WERI-Rb-1 (cell line): ENCODE data around the gene CBFB.

Experiments used
- DNase-seq: peaks from one replicate; pipeline ENCODE4 v3.0.0-alpha.2; 2020
- H3K27ac ChIP-seq: fragments of 250-450 bp; sonication (Bioruptor Pico); 2 replicates; pipeline ENCODE4 v1.5.1; 2020; ENCODE audit warnings: mild to moderate bottlenecking, moderate library complexity
- H3K27me3 ChIP-seq: fragments of 250-450 bp; sonication (Bioruptor Pico); 2 replicates; pipeline ENCODE4 v1.5.1; 2021; ENCODE audit warnings: mild to moderate bottlenecking, low read depth, moderate library complexity; ENCODE audit not compliant: insufficient read depth, severe bottlenecking
- H3K36me3 ChIP-seq: fragments of 250-450 bp; sonication (Bioruptor Pico); 2 replicates; pipeline ENCODE4 v1.5.1; 2020; ENCODE audit warnings: mild to moderate bottlenecking, moderate library complexity
- H3K4me3 ChIP-seq: 2 replicates; pipeline ENCODE4 v1.5.1; 2011; ENCODE audit warnings: low read depth, mild to moderate bottlenecking, control low read depth, low read length
- H3K9me3 ChIP-seq: fragments of 250-450 bp; sonication (Bioruptor Pico); 2 replicates; pipeline ENCODE4 v1.5.1; 2021; ENCODE audit warnings: mild to moderate bottlenecking, moderate library complexity; ENCODE audit not compliant: severe bottlenecking
- TF ChIP-seq, protein P1 (sequence below): IDR thresholded peaks from 2 replicates; pipeline ENCODE4 v1.5.1; 2011; ENCODE audit warnings: low read depth, mild to moderate bottlenecking, control low read depth, inconsistent platforms, low read length

CBFB gene

GRCh38 chr16:67091906-67092566, 63.1 kb downstream of the CBFB start:
- no peak for DNase-seq
- H3K27ac ChIP-seq = no peak overlapping the region

GRCh38 chr16:67093098-67093726, 64.3 kb downstream of the CBFB start:
- no peak overlapping the region for H3K27ac ChIP-seq
- H3K36me3 ChIP-seq = peaks cover 16% of the 10 kb centered on the region
- TF ChIP-seq, protein P1, sequence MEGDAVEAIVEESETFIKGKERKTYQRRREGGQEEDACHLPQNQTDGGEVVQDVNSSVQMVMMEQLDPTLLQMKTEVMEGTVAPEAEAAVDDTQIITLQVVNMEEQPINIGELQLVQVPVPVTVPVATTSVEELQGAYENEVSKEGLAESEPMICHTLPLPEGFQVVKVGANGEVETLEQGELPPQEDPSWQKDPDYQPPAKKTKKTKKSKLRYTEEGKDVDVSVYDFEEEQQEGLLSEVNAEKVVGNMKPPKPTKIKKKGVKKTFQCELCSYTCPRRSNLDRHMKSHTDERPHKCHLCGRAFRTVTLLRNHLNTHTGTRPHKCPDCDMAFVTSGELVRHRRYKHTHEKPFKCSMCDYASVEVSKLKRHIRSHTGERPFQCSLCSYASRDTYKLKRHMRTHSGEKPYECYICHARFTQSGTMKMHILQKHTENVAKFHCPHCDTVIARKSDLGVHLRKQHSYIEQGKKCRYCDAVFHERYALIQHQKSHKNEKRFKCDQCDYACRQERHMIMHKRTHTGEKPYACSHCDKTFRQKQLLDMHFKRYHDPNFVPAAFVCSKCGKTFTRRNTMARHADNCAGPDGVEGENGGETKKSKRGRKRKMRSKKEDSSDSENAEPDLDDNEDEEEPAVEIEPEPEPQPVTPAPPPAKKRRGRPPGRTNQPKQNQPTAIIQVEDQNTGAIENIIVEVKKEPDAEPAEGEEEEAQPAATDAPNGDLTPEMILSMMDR = no peak

More at GRCh38 chr16:67091906-67092566, 63.1 kb downstream of the CBFB start:
- TF ChIP-seq, protein P1 = no peak
- Histone ChIP-seq H3K27me3 (no peaks in the 10 kb centered on the region), H3K36me3 (peaks cover 16% of the 10 kb centered on the region), H3K9me3 (no peaks in the 10 kb centered on the region), H3K4me3 (no peak overlapping the region)

DNA sequence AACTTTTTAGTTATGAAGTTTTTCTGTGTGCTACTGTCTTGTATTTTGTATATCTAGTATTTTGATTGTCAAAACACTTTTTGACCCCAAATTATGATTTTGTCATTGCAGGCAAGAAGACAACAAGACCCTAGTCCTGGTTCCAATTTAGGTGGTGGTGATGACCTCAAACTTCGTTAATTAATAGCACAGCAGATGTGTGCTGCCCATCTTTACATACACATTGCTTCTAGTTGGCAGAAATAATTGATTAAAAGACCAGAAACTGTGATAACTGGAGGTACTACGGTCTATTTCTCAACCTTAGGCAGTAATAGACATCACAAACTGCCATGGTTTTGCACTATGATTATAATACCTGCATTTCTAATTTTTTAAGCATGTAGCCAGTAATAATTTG, 69.7 kb downstream of the CBFB start:
- H3K27ac ChIP-seq = no peak overlapping the region
- H3K4me3 ChIP-seq = no peak overlapping the region
- peaks cover 19% of the 10 kb centered on the region for H3K36me3 ChIP-seq
- H3K27me3 ChIP-seq = no peaks in the 10 kb centered on the region
- H3K9me3 ChIP-seq = no peaks in the 10 kb centered on the region
- TF ChIP-seq, protein P1 = no peak
- DNase-seq = no peak

More at GRCh38 chr16:67093098-67093726, 64.3 kb downstream of the CBFB start:
- Histone ChIP-seq H3K4me3 (no peak overlapping the region), H3K9me3 (no peaks in the 10 kb centered on the region), H3K27me3 (no peaks in the 10 kb centered on the region)
- DNase-seq = no peak

DNA sequence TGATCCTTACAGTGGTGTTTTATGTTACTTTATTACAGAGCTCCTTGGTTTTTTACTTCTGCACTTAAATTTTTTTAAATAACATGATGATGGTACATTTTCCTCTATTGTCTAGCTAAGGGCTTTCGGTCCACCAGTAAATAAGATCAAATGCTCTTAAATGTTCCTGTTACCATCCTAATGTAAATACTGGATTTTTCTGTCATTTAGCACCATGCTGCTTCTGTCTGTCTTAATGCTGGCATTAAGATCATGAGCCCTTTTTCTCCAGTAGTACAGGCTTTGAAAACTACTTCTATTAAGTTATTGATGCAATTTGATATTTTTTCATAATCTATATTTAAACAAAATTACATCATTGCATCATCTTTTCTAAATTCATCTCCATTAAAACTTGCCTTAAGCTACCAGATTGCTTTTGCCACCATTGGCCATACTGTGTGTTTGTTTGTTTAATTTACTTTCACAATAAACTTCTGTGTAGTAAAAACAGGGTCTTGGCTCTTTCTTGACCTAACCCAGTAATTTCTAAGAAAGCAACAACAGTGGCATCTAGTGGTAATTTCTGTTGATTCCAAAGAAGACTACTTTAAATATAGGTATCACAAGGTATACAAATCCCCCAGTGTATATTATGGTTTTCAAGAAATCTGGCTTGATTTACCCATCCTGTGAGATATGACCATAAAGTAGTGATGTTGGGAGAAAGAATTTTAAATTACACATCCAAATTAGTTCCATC, 71.8 kb downstream of the CBFB start:
- no peak for DNase-seq
- Histone ChIP-seq H3K4me3 (no peak overlapping the region), H3K9me3 (no peaks in the 10 kb centered on the region), H3K27ac (no peak overlapping the region), H3K27me3 (no peaks in the 10 kb centered on the region), H3K36me3 (peaks cover 19% of the 10 kb centered on the region)
- TF ChIP-seq, protein P1 = no peak

GRCh38 chr16:67101311-67102082, 72.5 kb downstream of the CBFB start:
- no peak for DNase-seq
- Histone ChIP-seq H3K27ac (no peak overlapping the region), H3K36me3 (peaks cover 19% of the 10 kb centered on the region), H3K9me3 (no peaks in the 10 kb centered on the region), H3K4me3 (no peak overlapping the region), H3K27me3 (no peaks in the 10 kb centered on the region)
- TF ChIP-seq, protein P1 = no peak
